ENCODE measurements around the gene FBXW10B. TPM values are rescaled to one million over a fixed set of nuclear protein-coding genes. Genes with fewer than 3 reads are reported as not detected.
"Not testable (repeated sequence)": the region's sequence is repeated elsewhere in the genome, so short reads cannot be mapped to it uniquely, and the experiment has no call there.

FBXW10B gene
- total RNA-seq, 4 donors from 2014 or later = 2.8 to 4.0 (median 3.6) TPM

DNA sequence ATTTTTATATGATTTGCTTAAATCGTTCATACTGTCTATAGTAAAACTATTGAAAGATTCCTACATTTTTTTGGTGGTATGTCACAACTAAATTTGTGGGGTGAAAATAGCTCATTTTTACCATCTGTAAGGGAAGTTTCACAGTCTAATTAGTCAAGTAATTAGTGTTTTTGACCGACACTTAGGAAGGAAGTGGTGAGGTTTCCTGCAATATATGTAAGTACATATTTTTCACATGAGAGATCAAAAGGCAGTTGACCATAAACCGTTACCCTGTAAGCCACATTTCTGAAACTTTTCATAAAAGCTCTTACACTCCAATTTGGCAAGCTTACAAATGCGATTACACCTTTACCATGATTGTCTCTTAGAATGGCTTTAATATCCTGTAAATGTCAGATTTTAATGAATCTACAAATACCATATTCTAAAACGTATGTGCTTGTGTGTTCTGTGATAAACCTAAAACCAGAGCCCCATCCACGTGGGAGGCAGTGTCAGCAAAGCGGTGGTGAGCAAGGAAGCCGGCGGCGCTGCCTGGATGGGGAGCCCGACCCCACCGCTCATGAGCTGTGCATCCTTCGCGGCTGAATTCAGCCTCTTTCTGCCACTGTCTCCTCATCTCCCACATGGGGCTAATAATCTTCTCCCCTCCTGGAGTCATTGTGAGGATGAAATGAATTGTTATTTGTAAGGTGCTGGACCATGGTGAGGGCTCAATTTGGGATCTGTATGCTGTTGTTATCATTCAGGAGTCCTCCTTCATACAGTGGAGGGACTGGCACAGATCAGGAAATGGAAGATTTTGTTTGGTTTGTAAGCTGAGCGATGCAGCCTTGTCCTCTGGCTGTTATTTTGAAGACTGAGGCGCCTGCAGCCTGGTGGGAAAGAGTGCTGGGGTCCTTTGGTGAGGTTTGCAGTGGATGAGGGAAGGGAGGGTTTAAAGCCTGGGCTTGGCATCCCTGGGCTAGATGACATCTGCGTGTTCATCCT is 29.7 kb downstream of the FBXW10B start:
- H3K9me3 ChIP-seq; H3K4me1 ChIP-seq; DNase-seq (ENCODE audit: low spot score in 2 of 2); H3K36me3 ChIP-seq; H3K27me3 ChIP-seq; H3K27ac ChIP-seq; H3K4me3 ChIP-seq: not testable (repeated sequence)
- WGBS = 57% methylated on average over 6 of the region's 17 CpGs

DNA sequence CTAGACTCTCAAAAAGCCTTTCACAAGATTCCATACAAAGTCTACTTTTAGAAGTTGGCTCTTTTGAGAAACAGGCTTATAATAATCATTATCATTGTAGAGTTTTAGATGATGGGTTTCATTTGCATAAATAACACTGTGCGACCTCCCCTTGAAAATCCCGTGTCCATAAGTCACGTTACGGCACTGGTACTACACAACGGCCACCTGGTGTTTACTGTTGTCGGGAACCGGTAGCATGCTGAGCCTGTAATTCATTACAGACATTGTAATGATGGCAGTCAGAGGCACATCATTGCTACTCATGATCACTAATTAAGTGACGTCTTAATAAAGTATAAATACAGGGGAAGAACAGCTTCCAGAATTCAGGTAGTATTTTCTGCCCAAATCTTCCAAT is 31.5 kb downstream of the FBXW10B start:
- WGBS = 90% methylated on average over 8 of the region's 8 CpGs
- not testable (repeated sequence) for H3K4me3 ChIP-seq, H3K27ac ChIP-seq

GRCh38 chr17:15583313-15583712 is 36.2 kb downstream of the FBXW10B start:
- H3K27ac ChIP-seq; H3K27me3 ChIP-seq; H3K4me1 ChIP-seq; H3K9me3 ChIP-seq; DNase-seq (ENCODE audit: low spot score in 2 of 2); H3K4me3 ChIP-seq; H3K36me3 ChIP-seq: not testable (repeated sequence)
- whole genome bisulfite sequencing = 71% methylated on average over 2 of the region's 5 CpGs

More for the DNA sequence above, 31.5 kb downstream of the FBXW10B start:
- not testable (repeated sequence) for DNase-seq (ENCODE audit: low spot score in 2 of 2); H3K27me3 ChIP-seq; H3K9me3 ChIP-seq; H3K36me3 ChIP-seq; H3K4me1 ChIP-seq

DNA sequence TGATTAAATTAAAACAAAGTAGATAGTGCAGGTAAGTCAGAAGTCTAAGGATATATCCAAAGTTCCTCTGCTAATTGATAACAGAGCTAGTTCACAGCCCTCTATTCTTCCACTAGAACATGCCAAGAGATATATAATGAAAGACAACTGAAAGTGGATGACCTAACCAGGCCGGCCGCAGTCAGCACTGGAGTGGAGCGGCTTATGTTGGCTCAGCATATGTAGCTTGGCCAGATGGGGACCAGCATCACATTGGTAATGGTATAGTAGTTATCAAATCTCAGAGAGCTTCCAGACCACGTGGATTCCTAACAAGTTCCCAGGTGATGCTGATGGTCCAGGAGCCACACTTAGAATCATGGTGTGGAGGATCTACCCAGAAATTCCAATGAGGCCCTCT is 38.0 kb downstream of the FBXW10B start:
- H3K4me3 ChIP-seq; H3K27me3 ChIP-seq; H3K9me3 ChIP-seq; H3K4me1 ChIP-seq; H3K27ac ChIP-seq; H3K36me3 ChIP-seq; DNase-seq (ENCODE audit: low spot score in 2 of 2): not testable (repeated sequence)
- WGBS = 100% methylated on average over 3 of the region's 4 CpGs

DNA sequence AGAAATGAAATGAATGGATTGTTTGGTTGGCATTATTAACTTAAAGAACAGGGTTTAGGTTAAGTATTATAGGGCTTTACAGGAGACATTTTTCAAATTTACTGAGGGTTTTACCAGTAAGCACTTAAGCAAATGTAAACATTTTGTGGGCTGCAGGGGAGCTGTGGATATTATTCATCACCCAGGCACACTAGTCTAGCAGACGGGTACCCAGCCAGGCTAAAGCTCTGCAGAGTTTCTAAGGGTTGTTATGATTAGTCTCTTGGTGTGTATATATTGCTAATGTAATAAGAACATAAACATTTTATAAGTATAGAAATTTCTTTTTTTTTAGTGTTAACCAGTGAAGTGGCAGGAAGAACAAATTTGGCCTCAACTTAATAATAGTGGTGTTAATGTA is 42.7 kb downstream of the FBXW10B start:
- not testable (repeated sequence) for H3K4me1 ChIP-seq; H3K36me3 ChIP-seq; DNase-seq (ENCODE audit: low spot score in 2 of 2); H3K27me3 ChIP-seq; H3K9me3 ChIP-seq; H3K4me3 ChIP-seq; H3K27ac ChIP-seq
- WGBS = no CpG with 5 or more reads among the region's 1 CpG

GRCh38 chr17:15574660-15575059 is 44.8 kb downstream of the FBXW10B start:
- H3K36me3 ChIP-seq; DNase-seq (ENCODE audit: low spot score in 2 of 2); H3K4me3 ChIP-seq; H3K27me3 ChIP-seq; H3K27ac ChIP-seq; H3K4me1 ChIP-seq; H3K9me3 ChIP-seq: not testable (repeated sequence)
- WGBS = 100% methylated on average over 2 of the region's 5 CpGs

GRCh38 chr17:15573870-15574269 is 45.6 kb downstream of the FBXW10B start:
- not testable (repeated sequence) for H3K27ac ChIP-seq; H3K4me1 ChIP-seq; H3K9me3 ChIP-seq; H3K36me3 ChIP-seq; H3K4me3 ChIP-seq; H3K27me3 ChIP-seq; DNase-seq (ENCODE audit: low spot score in 2 of 2)
- WGBS = 37% methylated on average over 4 of the region's 4 CpGs

Other genes with a start within 250 kb of the FBXW10B start
- gene CDRT4, start 152.1 kb downstream of the FBXW10B start, total RNA-seq = 10 to 100 TPM in 2 of 4 donors, 1 to 10 TPM in 2; 7.1 to 23.8 (median 8.8) TPM
- gene TVP23C, start 56.2 kb downstream of the FBXW10B start, total RNA-seq = 10 to 100 TPM; 11.4 to 50.5 (median 20.9) TPM
- 10 to 100 TPM; 52.8 to 92.1 (median 63.8) TPM for gene TRIM16, start 64.6 kb upstream of the FBXW10B start, total RNA-seq
- 10 to 100 TPM; 12.9 to 22.3 (median 19.4) TPM for gene ZNF286A, start 80.0 kb upstream of the FBXW10B start, total RNA-seq
- under 1 TPM in 1 of 4 donors, not detected in 3; 0.29 TPM for gene TBC1D26, start 112.6 kb upstream of the FBXW10B start, total RNA-seq

Data from suprapubic skin (tissue), 4 donors.